GM12892 (cell line): ENCODE results near the gene PDZRN4.

Experiments
- DNase-seq: peaks from one replicate; pipeline ENCODE4 v3.0.0; 2011; ENCODE audit not compliant: insufficient read length
- FAIRE-seq: peaks from 2 replicates; lab custom pipeline; 2011; peaks lifted over from hg19 to GRCh38; lab: Jason Lieb, UNC
- POLR2A ChIP-seq: IDR thresholded peaks from 2 replicates; pipeline ENCODE4 v1.6.1; 2011; ENCODE audit warnings: low read depth, low read length, control low read depth
- POLR2AphosphoS5 ChIP-seq: IDR thresholded peaks from 2 replicates; pipeline ENCODE4 v1.6.1; 2011; ENCODE audit warnings: low read depth, low read length, control low read depth
- TAF1 ChIP-seq: IDR thresholded peaks from 2 replicates; pipeline ENCODE4 v1.6.1; 2011; ENCODE audit warnings: low read depth, mild to moderate bottlenecking, control low read depth, low read length, borderline replicate concordance

Gene PDZRN4

GRCh38 chr12:41468341-41468740 is 280.2 kb downstream of the PDZRN4 start:
- TF ChIP-seq POLR2AphosphoS5 (no peak), POLR2A (no peak), TAF1 (no peak)
- no peak for FAIRE-seq
- DNase-seq, result no peak

- FAIRE-seq, result no peak
- no peak for DNase-seq
- TF ChIP-seq POLR2A (no peak), TAF1 (no peak), POLR2AphosphoS5 (no peak)
Observed at GRCh38 chr12:41468756-41469155, 280.6 kb downstream of the PDZRN4 start.

- TF ChIP-seq TAF1, result no peak
- no peak for TF ChIP-seq POLR2A
- TF ChIP-seq POLR2AphosphoS5, result no peak
- FAIRE-seq, result no peak
- DNase-seq, result no peak
Observed at GRCh38 chr12:41473441-41473840, 285.3 kb downstream of the PDZRN4 start.

GRCh38 chr12:41474001-41474400 is 285.9 kb downstream of the PDZRN4 start:
- DNase-seq (no peak), FAIRE-seq (no peak)
- TF ChIP-seq POLR2AphosphoS5 (no peak), TAF1 (no peak), POLR2A (no peak)

- FAIRE-seq, result no peak
- DNase-seq, result no peak
- no peak for TF ChIP-seq POLR2AphosphoS5
- no peak for TF ChIP-seq TAF1
- TF ChIP-seq POLR2A, result no peak
Observed at GRCh38 chr12:41476499-41477439, 288.6 kb downstream of the PDZRN4 start.

GRCh38 chr12:41479426-41479825 is 291.3 kb downstream of the PDZRN4 start:
- TF ChIP-seq POLR2A, result no peak
- TF ChIP-seq TAF1, result no peak
- no peak for TF ChIP-seq POLR2AphosphoS5
- DNase-seq, result no peak
- FAIRE-seq, result no peak

- TF ChIP-seq POLR2A (no peak), POLR2AphosphoS5 (no peak), TAF1 (no peak)
- no peak for FAIRE-seq
- no peak for DNase-seq
Observed at GRCh38 chr12:41485203-41485602, 297.1 kb downstream of the PDZRN4 start.

- DNase-seq (no peak), FAIRE-seq (no peak)
- TF ChIP-seq POLR2AphosphoS5, result no peak
- no peak for TF ChIP-seq TAF1
- TF ChIP-seq POLR2A, result no peak
Observed at GRCh38 chr12:41486718-41487117, 298.6 kb downstream of the PDZRN4 start.

- TF ChIP-seq POLR2A (no peak), TAF1 (no peak), POLR2AphosphoS5 (no peak)
- FAIRE-seq, result no peak
- no peak for DNase-seq
Observed at GRCh38 chr12:41496009-41496408, 307.9 kb downstream of the PDZRN4 start.

- FAIRE-seq (no peak), DNase-seq (no peak)
- TF ChIP-seq POLR2AphosphoS5, result no peak
- TF ChIP-seq POLR2A, result no peak
- no peak for TF ChIP-seq TAF1
Observed at GRCh38 chr12:41497409-41497808, 309.3 kb downstream of the PDZRN4 start.

- no peak for DNase-seq
- TF ChIP-seq POLR2AphosphoS5 (no peak), POLR2A (no peak), TAF1 (no peak)
- no peak for FAIRE-seq
Observed at GRCh38 chr12:41504976-41505375, 316.9 kb downstream of the PDZRN4 start.

- no peak for FAIRE-seq
- DNase-seq, result no peak
- TF ChIP-seq POLR2AphosphoS5 (no peak), TAF1 (no peak), POLR2A (no peak)
Observed at GRCh38 chr12:41507286-41507685, 319.2 kb downstream of the PDZRN4 start.
